HG02840 (cell line): ENCODE data around the gene ABCD4.

Source experiments
- ATAC-seq: cut with Tn5 transposase; IDR thresholded peaks from one replicate; pipeline ENCODE4 v1.9.1; 2021; ENCODE audit warnings: mild to moderate bottlenecking, moderate library complexity, moderate number of reproducible peaks; ENCODE audit not compliant: unreplicated experiment, low FRiP score

Gene ABCD4

DNA sequence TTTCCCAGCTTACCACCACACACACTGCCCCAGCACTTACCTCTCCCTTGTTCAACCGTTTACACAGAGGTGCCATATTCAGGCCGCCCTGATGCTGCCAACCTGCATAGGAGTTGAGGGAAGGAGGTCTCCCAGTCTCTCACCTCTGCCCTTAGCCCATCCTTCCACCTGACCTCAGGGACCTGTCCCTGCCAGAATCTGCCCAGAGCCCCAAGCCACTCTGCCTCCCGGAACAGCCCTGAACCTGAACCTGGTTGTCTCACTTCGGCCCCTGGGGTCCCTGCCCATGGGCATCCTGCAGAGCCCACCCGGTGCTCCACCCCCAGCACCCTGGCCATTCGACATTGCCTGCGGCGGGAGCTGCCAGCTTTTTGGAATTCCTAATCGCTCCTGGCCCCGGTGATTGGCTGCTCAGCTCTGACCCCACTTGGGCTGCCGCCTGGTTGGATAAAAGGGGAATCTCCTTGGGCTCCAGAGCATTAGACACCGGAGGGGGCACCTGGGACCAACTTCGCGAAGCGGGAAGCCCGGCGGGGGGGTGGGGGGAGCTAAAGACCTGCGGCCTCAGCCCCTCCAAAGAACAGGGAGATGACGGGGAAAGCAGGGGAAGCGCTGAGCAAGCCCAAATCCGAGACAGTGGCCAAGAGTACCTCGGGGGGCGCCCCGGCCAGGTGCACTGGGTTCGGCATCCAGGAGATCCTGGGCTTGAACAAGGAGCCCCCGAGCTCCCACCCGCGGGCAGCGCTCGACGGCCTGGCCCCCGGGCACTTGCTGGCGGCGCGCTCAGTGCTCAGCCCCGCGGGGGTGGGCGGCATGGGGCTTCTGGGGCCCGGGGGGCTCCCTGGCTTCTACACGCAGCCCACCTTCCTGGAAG lies 63.5 kb downstream of the ABCD4 start, which contains the start of gene VSX2:
Gene VSX2 (plus strand): TSS at position 476 of the 874 bp plus-strand sequence. CDS start 113 bp downstream, at position 589.
- no peak for ATAC-seq

DNA sequence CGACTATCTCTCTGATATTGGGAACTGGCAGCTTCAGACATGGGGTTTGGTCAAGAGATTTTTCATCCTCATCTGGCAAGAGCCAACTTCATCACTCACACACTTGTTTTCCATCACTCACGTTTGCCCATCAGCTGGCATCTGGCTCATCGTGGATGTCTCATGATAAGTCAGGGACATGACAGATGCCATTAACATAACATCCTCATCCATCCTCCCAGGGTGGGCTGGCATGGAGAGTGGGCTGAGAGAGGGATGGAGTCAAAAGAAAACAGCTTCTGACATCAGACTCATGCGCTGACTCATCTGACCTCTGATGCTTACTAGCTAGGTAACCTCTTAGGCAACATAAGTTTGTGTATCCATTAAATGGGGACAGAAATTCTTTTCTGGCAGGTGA lies 65.3 kb downstream of the ABCD4 start:
- ATAC-seq: no peak
